ENCODE data around the gene SPSB2.

GRCh38 chr12:6904280-6905276 lies 31.5 kb upstream of the SPSB2 start, which contains the start of gene LRRC23:
- no peak for TF ChIP-seq CTCF (IDR thresholded peaks at IDR 0.05)
- TF ChIP-seq POLR2A (IDR thresholded peaks at IDR 0.05) = no peak
